ENCODE measurements around the gene FAR2. TPM values are rescaled to one million over a fixed set of nuclear protein-coding genes. Genes with fewer than 3 reads are reported as not detected.

The FAR2 gene
- total RNA-seq, 1 donor from 2014 or later: 3.9 TPM

DNA sequence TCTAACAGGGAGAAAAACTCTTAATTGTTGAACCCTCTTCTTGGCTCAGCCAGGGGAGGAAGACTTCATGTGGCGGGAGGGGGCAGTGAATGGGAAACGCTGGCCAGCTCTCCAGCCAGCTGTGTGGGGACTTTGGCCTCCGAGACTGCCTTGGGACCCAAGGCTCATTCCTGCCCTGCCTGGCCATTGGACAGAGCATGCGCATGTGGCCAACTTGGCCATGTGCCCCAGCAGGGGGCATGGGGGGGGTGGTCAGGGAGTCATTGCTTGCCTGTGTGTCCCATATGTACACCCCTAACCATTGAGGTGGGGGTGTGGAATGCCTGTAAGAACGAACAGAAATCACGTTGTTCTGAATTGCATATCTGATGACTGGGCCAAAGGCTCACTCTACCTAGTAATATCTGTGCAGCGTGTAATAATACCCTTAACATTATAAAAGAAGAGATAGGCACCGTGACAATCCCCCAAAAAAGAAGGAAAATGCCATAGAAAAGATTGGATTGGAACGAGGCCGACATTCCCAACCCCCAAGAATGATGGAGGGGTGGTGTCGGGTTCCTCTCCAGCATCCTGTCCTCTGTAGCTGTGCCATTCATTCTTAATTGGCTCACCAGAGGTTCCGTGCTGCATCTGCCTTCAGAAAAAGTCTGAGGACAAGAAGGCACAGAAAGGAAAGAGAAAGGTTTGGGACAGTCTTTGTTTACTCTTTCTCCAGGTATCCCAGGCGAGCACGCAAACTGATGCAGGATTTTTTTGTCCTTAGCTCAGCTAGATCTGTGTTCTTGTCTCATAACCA lies 3.5 kb upstream of the FAR2 start:
- Histone ChIP-seq H3K79me2 (ENCODE audit: insufficient read depth, low read length) (peaks cover 12% of the 10 kb centered on the region), H3K4me2 (ENCODE audit: low read length) (no peak overlapping the region)
- no peaks in the 10 kb centered on the region for H3K4me1 Mint-ChIP-seq (ENCODE audit: low read depth, unreplicated experiment)

DNA sequence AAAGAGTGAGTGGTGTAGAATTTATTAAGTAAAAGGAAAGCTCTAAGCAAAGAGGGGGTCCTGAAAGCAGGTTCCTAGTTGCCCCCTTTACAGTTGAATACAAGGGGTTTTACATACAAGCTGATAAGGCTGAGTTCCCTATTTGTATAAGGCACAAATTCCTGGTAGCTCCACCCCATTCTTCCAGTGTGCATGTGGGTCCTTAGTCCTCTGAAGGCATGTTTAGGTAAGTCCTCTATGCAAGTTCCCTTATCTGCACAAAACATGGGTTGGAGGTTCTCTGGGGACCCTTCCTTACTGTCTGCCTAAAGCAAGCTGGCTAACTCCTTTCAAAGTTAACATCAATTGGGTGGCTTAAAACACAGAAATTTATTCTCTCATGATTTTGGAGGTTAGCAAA lies 2.9 kb upstream of the FAR2 start:
- Mint-ChIP-seq H3K27ac (ENCODE audit: unreplicated experiment) (no peak overlapping the region), H3K4me1 (ENCODE audit: low read depth, unreplicated experiment) (no peaks in the 10 kb centered on the region), H3K27me3 (ENCODE audit: low read depth, unreplicated experiment) (peaks cover 11% of the 10 kb centered on the region), H3K9me3 (ENCODE audit: unreplicated experiment) (no peaks in the 10 kb centered on the region), H3K36me3 (ENCODE audit: low read depth, unreplicated experiment) (no peaks in the 10 kb centered on the region), H3K4me3 (ENCODE audit: unreplicated experiment) (no peak overlapping the region)
- peaks cover 18% of the 10 kb centered on the region for H3K79me2 ChIP-seq (ENCODE audit: insufficient read depth, low read length)
- no peaks in the 10 kb centered on the region for H4K20me1 ChIP-seq (ENCODE audit: insufficient read depth, low read length)
- H3K36me3 ChIP-seq (ENCODE audit: insufficient read depth, low read length): no peaks in the 10 kb centered on the region
- DNase-seq (ENCODE audit: low read depth): no peak
- H3K27ac ChIP-seq (ENCODE audit: low read depth, low read length): no peak overlapping the region
- no peaks in the 10 kb centered on the region for H3K27me3 ChIP-seq (ENCODE audit: insufficient read depth, low read length)
- H3K4me3 ChIP-seq (ENCODE audit: insufficient read depth, low read depth, low read length): no peak overlapping the region
- TF ChIP-seq, protein P1, sequence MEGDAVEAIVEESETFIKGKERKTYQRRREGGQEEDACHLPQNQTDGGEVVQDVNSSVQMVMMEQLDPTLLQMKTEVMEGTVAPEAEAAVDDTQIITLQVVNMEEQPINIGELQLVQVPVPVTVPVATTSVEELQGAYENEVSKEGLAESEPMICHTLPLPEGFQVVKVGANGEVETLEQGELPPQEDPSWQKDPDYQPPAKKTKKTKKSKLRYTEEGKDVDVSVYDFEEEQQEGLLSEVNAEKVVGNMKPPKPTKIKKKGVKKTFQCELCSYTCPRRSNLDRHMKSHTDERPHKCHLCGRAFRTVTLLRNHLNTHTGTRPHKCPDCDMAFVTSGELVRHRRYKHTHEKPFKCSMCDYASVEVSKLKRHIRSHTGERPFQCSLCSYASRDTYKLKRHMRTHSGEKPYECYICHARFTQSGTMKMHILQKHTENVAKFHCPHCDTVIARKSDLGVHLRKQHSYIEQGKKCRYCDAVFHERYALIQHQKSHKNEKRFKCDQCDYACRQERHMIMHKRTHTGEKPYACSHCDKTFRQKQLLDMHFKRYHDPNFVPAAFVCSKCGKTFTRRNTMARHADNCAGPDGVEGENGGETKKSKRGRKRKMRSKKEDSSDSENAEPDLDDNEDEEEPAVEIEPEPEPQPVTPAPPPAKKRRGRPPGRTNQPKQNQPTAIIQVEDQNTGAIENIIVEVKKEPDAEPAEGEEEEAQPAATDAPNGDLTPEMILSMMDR (IDR thresholded peaks at IDR 0.05; ENCODE audit: insufficient read depth, low read depth, low read length): no peak
- TF ChIP-seq EZH2 (IDR thresholded peaks at IDR 0.05; ENCODE audit: insufficient read depth, low read length): no peak
- H3K9ac ChIP-seq (ENCODE audit: low read length): no peak overlapping the region
- H2AFZ ChIP-seq (ENCODE audit: low read depth, low read length): no peak overlapping the region
- no peak overlapping the region for H3K4me2 ChIP-seq (ENCODE audit: low read length)
- FAIRE-seq: no peak
- H3K4me1 ChIP-seq (ENCODE audit: insufficient read depth, low read length): peaks cover 11% of the 10 kb centered on the region
- H3K9me3 ChIP-seq (ENCODE audit: insufficient read depth, low read depth, low read length): no peaks in the 10 kb centered on the region

More for the DNA sequence above, 3.5 kb upstream of the FAR2 start:
- peaks cover 11% of the 10 kb centered on the region for H3K4me1 ChIP-seq (ENCODE audit: insufficient read depth, low read length)
- no peaks in the 10 kb centered on the region for H3K9me3 ChIP-seq (ENCODE audit: insufficient read depth, low read depth, low read length)
- H3K27me3 ChIP-seq (ENCODE audit: insufficient read depth, low read length): no peaks in the 10 kb centered on the region
- TF ChIP-seq, protein P1 (IDR thresholded peaks at IDR 0.05; ENCODE audit: insufficient read depth, low read depth, low read length): no peak
- TF ChIP-seq EZH2 (IDR thresholded peaks at IDR 0.05; ENCODE audit: insufficient read depth, low read length): no peak
- H2AFZ ChIP-seq (ENCODE audit: low read depth, low read length): no peak overlapping the region
- no peak overlapping the region for H3K27ac Mint-ChIP-seq (ENCODE audit: unreplicated experiment)
- no peaks in the 10 kb centered on the region for H3K9me3 Mint-ChIP-seq (ENCODE audit: unreplicated experiment)
- H3K36me3 ChIP-seq (ENCODE audit: insufficient read depth, low read length): no peaks in the 10 kb centered on the region
- H4K20me1 ChIP-seq (ENCODE audit: insufficient read depth, low read length): no peaks in the 10 kb centered on the region
- peaks cover 11% of the 10 kb centered on the region for H3K27me3 Mint-ChIP-seq (ENCODE audit: low read depth, unreplicated experiment)
- H3K9ac ChIP-seq (ENCODE audit: low read length): no peak overlapping the region
- FAIRE-seq (no peak), DNase-seq (ENCODE audit: low read depth) (no peak)
- H3K4me3 Mint-ChIP-seq (ENCODE audit: unreplicated experiment): no peak overlapping the region
- H3K36me3 Mint-ChIP-seq (ENCODE audit: low read depth, unreplicated experiment): no peaks in the 10 kb centered on the region
- H3K4me3 ChIP-seq (ENCODE audit: insufficient read depth, low read depth, low read length): no peak overlapping the region
- no peak overlapping the region for H3K27ac ChIP-seq (ENCODE audit: low read depth, low read length)
